ENCODE measurements around the gene ZNF512. TPM values are rescaled to one million over a fixed set of nuclear protein-coding genes. Genes with fewer than 3 reads are reported as not detected.
A peak's percentile ranks its signal among the peaks of the same experiment; 100 is the strongest.

ZNF512 gene
- total RNA-seq, 2 donors from 2014 or later = 27.2 to 39.5 TPM

- no peak overlapping the region for H3K4me3 Mint-ChIP-seq
- ATAC-seq (replicated peaks) = no peak
These were observed 13.4 kb upstream of the ZNF512 start for GRCh38 chr2:27569398-27569797.

GRCh38 chr2:27571197-27571596 lies 11.6 kb upstream of the ZNF512 start:
- H3K27me3 Mint-ChIP-seq = peaks cover 22% of the 10 kb centered on the region
- H3K36me3 Mint-ChIP-seq (ENCODE audit: low read depth) = no peaks in the 10 kb centered on the region
- H3K9me3 Mint-ChIP-seq = peaks cover 12% of the 10 kb centered on the region
- no peak overlapping the region for H3K4me3 Mint-ChIP-seq
- no peak overlapping the region for H3K27ac Mint-ChIP-seq
- H3K4me1 Mint-ChIP-seq = peaks cover 3% of the 10 kb centered on the region
- no peak for ATAC-seq (replicated peaks)

More at GRCh38 chr2:27569398-27569797, 13.4 kb upstream of the ZNF512 start:
- no peak overlapping the region for H3K27ac Mint-ChIP-seq
- peaks cover 12% of the 10 kb centered on the region for H3K9me3 Mint-ChIP-seq
- H3K27me3 Mint-ChIP-seq = peaks cover 33% of the 10 kb centered on the region
- H3K4me1 Mint-ChIP-seq = peaks cover 3% of the 10 kb centered on the region
- H3K36me3 Mint-ChIP-seq (ENCODE audit: low read depth) = no peaks in the 10 kb centered on the region

DNA sequence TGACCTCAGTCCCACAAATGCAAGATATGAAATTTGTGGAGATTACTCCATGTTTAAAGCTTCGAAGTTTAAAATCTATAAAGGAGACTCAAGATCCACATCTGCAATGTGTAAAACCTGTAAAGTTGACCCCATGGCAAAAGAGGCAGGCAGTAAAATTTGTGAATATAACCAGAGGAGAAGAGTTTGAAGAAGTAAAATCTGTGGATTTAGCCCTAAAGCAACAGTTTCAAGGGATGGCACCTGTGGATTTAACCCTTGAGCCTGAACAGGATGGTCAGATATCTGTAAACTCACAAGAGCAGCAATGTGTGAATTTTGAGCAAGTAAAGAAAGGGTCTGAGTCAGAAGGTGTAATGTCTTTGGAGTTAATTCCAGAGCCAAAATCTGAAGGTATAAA lies 11.2 kb upstream of the ZNF512 start:
- H3K27me3 Mint-ChIP-seq = peaks cover 19% of the 10 kb centered on the region
- H3K36me3 Mint-ChIP-seq (ENCODE audit: low read depth) = no peaks in the 10 kb centered on the region
- ATAC-seq (replicated peaks) = no peak
- H3K9me3 Mint-ChIP-seq = peaks cover 12% of the 10 kb centered on the region
- peaks cover 3% of the 10 kb centered on the region for H3K4me1 Mint-ChIP-seq
- H3K4me3 Mint-ChIP-seq = no peak overlapping the region
- H3K27ac Mint-ChIP-seq = no peak overlapping the region

GRCh38 chr2:27572439-27572838 lies 10.4 kb upstream of the ZNF512 start:
- Mint-ChIP-seq H3K9me3 (peaks cover 12% of the 10 kb centered on the region), H3K4me1 (peaks cover 3% of the 10 kb centered on the region), H3K27me3 (peaks cover 13% of the 10 kb centered on the region), H3K27ac (no peak overlapping the region), H3K4me3 (no peak overlapping the region), H3K36me3 (ENCODE audit: low read depth) (no peaks in the 10 kb centered on the region)
- ATAC-seq (replicated peaks) = no peak

GRCh38 chr2:27572998-27573429 lies 9.8 kb upstream of the ZNF512 start:
- Mint-ChIP-seq H3K36me3 (ENCODE audit: low read depth) (no peaks in the 10 kb centered on the region), H3K4me1 (peaks cover 3% of the 10 kb centered on the region), H3K4me3 (no peak overlapping the region), H3K9me3 (peaks cover 9% of the 10 kb centered on the region), H3K27ac (no peak overlapping the region), H3K27me3 (peaks cover 10% of the 10 kb centered on the region)
- ATAC-seq (replicated peaks) = no peak

DNA sequence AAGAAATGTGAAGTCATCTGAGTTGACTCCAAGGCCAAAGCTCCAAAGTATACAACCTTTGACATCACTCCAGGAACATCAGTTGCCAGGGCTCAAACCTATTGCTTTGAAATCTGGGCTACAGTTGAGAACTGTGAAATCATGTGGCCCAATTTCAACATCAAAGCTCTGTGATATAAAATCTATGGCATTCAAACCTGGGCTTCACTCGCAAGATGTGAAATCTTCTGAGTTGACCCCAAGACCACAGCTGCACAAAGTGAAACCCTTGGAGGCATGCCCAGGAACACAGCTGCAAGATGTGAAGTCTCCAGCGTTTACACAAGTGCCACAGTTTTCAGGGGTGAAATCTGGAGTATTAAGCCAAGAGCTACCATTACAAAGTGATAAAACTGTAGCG lies 9.4 kb upstream of the ZNF512 start:
- no peaks in the 10 kb centered on the region for H3K36me3 Mint-ChIP-seq (ENCODE audit: low read depth)
- peaks cover under 1% of the 10 kb centered on the region for H3K4me1 Mint-ChIP-seq
- H3K4me3 Mint-ChIP-seq = no peak overlapping the region
- H3K9me3 Mint-ChIP-seq = peaks cover 5% of the 10 kb centered on the region
- no peak overlapping the region for H3K27ac Mint-ChIP-seq
- H3K27me3 Mint-ChIP-seq = peaks cover 6% of the 10 kb centered on the region
- no peak for ATAC-seq (replicated peaks)

DNA sequence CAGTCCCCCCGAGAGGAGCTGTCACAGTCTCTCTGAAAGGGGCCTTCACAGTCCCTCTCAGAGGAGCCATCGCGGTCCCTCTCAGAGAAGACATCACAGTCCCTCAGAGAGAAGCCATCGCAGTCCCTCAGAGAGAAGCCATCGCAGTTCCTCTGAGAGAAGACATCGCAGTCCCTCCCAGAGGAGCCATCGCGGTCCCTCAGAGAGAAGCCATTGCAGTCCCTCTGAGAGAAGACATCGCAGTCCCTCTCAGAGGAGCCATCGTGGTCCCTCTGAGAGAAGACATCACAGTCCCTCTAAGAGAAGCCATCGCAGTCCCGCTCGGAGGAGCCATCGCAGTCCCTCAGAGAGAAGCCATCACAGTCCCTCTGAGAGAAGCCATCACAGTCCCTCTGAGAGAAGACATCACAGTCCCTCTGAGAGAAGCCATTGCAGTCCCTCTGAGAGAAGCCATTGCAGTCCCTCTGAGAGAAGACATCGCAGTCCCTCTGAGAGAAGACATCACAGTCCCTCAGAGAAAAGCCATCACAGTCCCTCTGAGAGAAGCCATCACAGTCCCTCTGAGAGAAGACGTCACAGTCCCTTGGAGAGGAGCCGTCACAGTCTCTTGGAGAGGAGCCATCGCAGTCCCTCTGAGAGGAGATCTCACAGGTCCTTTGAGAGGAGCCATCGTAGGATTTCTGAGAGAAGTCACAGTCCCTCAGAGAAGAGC lies 1.3 kb upstream of the ZNF512 start:
- H3K4me1 Mint-ChIP-seq = peaks cover 21% of the 10 kb centered on the region

DNA sequence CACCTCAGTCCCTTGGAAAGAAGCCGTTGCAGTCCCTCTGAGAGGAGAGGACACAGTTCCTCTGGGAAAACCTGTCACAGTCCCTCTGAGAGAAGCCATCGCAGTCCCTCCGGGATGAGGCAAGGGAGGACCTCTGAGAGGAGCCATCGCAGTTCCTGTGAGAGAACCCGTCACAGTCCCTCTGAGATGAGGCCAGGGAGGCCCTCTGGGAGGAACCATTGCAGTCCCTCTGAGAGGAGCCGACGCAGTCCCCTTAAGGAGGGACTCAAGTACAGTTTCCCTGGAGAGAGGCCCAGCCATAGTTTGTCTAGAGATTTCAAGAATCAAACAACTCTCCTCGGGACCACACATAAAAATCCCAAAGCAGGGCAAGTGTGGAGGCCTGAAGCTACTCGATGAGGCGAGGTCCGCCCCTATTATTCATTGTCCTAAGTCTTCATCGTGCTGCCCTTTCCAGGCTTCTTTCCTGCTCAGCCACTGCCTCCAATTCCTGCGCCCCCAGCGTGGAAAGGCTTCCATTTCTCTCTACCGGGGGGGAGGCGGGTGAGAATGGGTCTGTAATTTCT lies 630 bp upstream of the ZNF512 start:
- Mint-ChIP-seq H3K36me3 (ENCODE audit: low read depth) (peaks cover 41% of the 10 kb centered on the region), H3K27ac (peak overlapping the region; percentile 96), H3K4me3 (peak overlapping the region; percentile 95), H3K27me3 (no peaks in the 10 kb centered on the region), H3K4me1 (peaks cover 28% of the 10 kb centered on the region), H3K9me3 (no peaks in the 10 kb centered on the region)
- no peak for ATAC-seq (replicated peaks)

More for the DNA sequence above, 1.3 kb upstream of the ZNF512 start:
- H3K9me3 Mint-ChIP-seq = no peaks in the 10 kb centered on the region
- H3K36me3 Mint-ChIP-seq (ENCODE audit: low read depth) = peaks cover 35% of the 10 kb centered on the region
- ATAC-seq (replicated peaks) = no peak
- no peak overlapping the region for H3K27ac Mint-ChIP-seq
- no peaks in the 10 kb centered on the region for H3K27me3 Mint-ChIP-seq
- peak overlapping the region; percentile 95 for H3K4me3 Mint-ChIP-seq

- peak overlapping the region; percentile 96 for H3K27ac Mint-ChIP-seq
- H3K9me3 Mint-ChIP-seq = no peaks in the 10 kb centered on the region
- peaks cover 53% of the 10 kb centered on the region for H3K36me3 Mint-ChIP-seq (ENCODE audit: low read depth)
- H3K4me3 Mint-ChIP-seq = peak overlapping the region; percentile 95
- ATAC-seq (replicated peaks) = no peak
- no peaks in the 10 kb centered on the region for H3K27me3 Mint-ChIP-seq
- H3K4me1 Mint-ChIP-seq = peaks cover 33% of the 10 kb centered on the region
These were observed 611 bp downstream of the ZNF512 start for GRCh38 chr2:27583390-27583915.

DNA sequence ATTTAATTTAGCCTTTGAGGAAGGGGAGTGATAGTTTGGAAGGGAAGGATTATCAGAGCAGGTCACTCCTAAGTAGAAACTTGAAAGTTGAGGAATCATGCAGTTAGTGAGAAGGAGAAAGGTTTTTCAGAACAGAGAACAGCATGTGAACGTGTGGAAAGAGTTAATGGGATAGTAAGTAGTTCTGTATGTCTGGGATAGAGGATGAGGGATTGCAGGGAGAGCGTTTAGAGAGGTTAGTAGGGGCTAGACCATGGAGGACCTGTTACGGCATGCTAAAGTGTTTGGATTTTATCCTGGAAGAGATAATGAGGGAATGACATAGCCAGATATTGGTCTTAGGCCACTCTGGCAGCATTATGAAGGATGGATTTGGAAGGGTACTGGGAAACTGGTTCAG lies 1.8 kb downstream of the ZNF512 start:
- H3K4me1 Mint-ChIP-seq = peaks cover 35% of the 10 kb centered on the region
- no peak for ATAC-seq (replicated peaks)
- peaks cover 58% of the 10 kb centered on the region for H3K36me3 Mint-ChIP-seq (ENCODE audit: low read depth)
- peak overlapping the region; percentile 95 for H3K4me3 Mint-ChIP-seq
- no peaks in the 10 kb centered on the region for H3K27me3 Mint-ChIP-seq
- no peaks in the 10 kb centered on the region for H3K9me3 Mint-ChIP-seq
- peak overlapping the region; percentile 96 for H3K27ac Mint-ChIP-seq

GRCh38 chr2:27587025-27587424 lies 4.2 kb downstream of the ZNF512 start:
- Mint-ChIP-seq H3K27me3 (no peaks in the 10 kb centered on the region), H3K36me3 (ENCODE audit: low read depth) (peaks cover 77% of the 10 kb centered on the region), H3K4me3 (peak overlapping the region; percentile 95), H3K4me1 (peaks cover 40% of the 10 kb centered on the region), H3K27ac (peak overlapping the region; percentile 96), H3K9me3 (peaks cover 5% of the 10 kb centered on the region)
- ATAC-seq (replicated peaks) = peak; percentile 62

- Mint-ChIP-seq H3K27ac (no peak overlapping the region), H3K4me3 (peak overlapping the region; percentile 95), H3K9me3 (peaks cover 5% of the 10 kb centered on the region), H3K36me3 (ENCODE audit: low read depth) (peaks cover 78% of the 10 kb centered on the region), H3K4me1 (peaks cover 40% of the 10 kb centered on the region), H3K27me3 (no peaks in the 10 kb centered on the region)
- ATAC-seq (replicated peaks) = no peak
These were observed 5.5 kb downstream of the ZNF512 start for GRCh38 chr2:27588308-27588707.

GRCh38 chr2:27591745-27592144 lies 8.9 kb downstream of the ZNF512 start:
- H3K27ac Mint-ChIP-seq = peak overlapping the region; percentile 54
- peaks cover 80% of the 10 kb centered on the region for H3K36me3 Mint-ChIP-seq (ENCODE audit: low read depth)
- peaks cover 22% of the 10 kb centered on the region for H3K4me1 Mint-ChIP-seq
- ATAC-seq (replicated peaks) = peak; percentile 44
- no peak overlapping the region for H3K4me3 Mint-ChIP-seq
- peaks cover 5% of the 10 kb centered on the region for H3K9me3 Mint-ChIP-seq
- no peaks in the 10 kb centered on the region for H3K27me3 Mint-ChIP-seq

- Mint-ChIP-seq H3K27me3 (no peaks in the 10 kb centered on the region), H3K27ac (no peak overlapping the region), H3K36me3 (ENCODE audit: low read depth) (peaks cover 81% of the 10 kb centered on the region), H3K4me3 (no peak overlapping the region), H3K4me1 (peaks cover 16% of the 10 kb centered on the region), H3K9me3 (peaks cover 5% of the 10 kb centered on the region)
- no peak for ATAC-seq (replicated peaks)
These were observed 10.4 kb downstream of the ZNF512 start for GRCh38 chr2:27593240-27593639.
